Right forelimb (tissue), 1 donor: ENCODE measurements around the gene SLC51A.
"Not testable (repeated sequence)": the region's sequence is repeated elsewhere in the genome, so short reads cannot be mapped to it uniquely, and the experiment has no call there.

Experiments
- DNase-seq: peaks from one replicate; pipeline ENCODE4 v3.0.0-alpha.2; 2018

Gene SLC51A

DNA sequence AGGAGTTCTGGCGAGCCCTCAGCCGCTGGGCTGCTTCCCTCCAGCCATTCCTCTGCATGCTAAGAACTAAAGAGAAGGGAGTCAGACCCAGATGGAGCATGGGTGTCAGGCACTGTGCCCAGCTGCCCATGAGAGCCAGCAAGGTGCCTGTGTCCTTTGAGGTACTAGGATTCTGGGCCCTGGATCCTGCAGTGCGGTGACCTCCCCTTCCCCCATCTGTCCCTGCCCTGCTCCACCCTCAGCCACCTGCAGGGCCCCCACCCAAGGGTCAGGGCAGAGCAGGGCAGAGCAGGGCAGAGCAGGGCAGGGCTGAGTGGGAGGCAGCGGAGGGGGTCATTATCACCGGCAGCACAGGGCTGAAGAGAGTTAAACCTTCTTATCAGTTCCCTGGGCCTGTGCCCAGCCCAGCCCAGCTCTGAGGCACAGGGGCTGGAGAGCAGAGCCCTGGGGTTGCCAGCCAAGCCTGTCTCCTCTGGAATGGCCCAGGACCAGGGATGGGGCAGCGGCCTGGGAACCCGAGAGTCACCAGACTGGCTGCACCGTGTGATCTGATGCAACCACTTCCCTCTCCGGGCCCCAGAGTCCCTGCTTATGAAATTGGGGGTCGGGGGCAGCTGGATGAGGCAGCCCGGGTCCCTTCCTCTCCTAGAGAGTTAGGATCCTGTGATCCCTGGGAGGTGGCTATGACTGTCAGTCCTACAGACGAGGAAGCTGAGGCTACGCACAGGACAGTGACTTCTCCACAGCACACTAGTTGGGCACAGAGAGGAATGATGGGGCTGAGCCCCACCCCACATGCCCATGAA, 22.4 kb upstream of the SLC51A start:
- DNase-seq, result no peak

DNA sequence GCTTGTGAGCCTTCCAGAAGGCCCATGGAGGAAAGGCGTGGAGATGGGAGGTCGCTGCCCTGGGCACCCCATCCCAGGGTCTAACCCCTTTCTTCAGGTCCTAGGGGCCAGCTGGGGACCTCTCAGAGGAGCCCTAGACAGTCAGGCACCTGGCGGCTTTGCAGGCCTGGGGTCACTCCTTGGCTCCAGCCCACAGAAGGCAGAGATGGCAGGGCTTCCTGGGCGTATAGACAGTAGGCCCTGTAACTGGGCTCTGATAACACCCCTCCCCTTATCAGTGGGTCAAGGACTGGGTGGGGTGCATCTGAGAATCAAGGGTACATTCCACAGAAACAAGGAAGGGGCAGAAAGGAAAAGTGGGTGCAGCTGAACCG, 21.8 kb upstream of the SLC51A start:
- no peak for DNase-seq

DNA sequence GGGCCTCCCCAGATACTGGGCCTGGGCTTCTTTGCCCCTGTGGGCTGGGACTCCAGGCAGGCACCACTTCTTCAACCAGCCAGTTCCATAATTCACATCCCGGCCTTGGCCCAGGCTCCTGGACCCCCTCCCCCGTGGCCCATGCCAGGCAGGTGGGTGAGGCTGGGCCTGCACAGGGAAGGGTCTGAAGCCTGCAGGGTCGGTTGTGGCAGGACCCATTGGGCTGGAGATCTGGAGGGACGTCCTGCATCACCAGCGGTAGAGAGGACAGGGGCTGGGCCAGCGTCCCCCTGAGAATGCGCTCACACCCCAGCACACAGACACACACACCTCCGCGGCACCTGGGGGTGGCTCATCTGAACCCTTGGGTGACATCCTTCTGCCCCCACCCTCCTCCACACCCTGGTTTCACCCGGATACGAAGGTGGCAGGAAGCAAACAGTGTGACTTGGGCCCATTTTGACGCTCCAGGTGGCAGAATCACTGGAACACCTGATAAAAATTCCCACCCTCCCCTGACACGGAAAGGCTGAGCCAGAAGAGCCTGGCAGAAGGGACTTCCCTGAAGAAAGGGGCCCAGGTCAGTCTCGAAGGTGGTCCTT, 20.6 kb upstream of the SLC51A start:
- DNase-seq, result no peak

DNA sequence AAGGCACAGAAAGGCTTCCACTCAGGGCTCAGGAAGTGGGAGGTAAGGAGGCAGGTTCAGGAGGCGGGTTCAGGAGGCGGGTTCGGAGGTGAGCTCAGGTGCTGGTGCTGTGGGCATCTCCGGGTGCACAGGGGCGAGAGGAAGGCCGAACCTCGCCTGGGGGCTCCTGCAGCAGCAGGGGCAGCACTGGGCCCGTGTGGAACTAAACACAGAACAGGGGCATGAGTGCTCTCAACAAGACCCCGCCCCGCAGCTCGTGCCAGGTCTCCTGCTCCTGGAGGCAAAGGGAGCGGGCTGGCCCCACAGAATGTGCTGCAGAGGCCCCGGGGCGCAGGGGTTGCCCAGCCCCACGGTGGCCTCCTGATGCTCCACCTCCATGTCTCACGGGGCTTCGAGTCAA, 18.8 kb upstream of the SLC51A start:
- DNase-seq, result no peak

DNA sequence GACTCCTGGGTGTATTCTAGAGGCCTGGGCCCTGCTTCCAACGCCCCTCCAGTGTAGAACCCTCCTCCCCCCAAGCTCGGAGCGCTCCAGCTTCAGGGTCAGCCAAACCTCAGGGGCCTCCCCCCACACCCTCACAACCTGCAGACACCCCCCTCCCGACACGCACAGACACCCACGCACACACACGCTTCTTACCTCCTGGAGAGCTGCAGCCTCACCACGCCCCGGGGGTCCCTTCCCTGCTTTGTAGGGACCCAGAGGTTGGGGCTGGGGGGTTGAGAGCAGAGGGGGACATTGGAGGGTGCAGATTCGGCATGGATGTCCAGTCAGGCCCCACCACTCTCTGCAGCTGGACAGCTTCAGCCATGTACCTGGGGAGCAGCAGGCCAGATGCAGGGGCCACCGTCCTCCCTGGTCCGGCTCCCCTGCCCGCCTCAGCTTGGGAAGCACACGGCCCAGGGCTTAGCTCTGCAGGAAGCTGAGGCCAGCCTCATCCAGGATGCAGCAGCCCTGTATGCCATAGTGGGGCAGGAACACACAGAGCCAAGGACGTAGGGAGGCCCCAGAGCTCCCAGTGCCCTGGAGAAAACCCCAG, 18.2 kb upstream of the SLC51A start:
- DNase-seq, result no peak

DNA sequence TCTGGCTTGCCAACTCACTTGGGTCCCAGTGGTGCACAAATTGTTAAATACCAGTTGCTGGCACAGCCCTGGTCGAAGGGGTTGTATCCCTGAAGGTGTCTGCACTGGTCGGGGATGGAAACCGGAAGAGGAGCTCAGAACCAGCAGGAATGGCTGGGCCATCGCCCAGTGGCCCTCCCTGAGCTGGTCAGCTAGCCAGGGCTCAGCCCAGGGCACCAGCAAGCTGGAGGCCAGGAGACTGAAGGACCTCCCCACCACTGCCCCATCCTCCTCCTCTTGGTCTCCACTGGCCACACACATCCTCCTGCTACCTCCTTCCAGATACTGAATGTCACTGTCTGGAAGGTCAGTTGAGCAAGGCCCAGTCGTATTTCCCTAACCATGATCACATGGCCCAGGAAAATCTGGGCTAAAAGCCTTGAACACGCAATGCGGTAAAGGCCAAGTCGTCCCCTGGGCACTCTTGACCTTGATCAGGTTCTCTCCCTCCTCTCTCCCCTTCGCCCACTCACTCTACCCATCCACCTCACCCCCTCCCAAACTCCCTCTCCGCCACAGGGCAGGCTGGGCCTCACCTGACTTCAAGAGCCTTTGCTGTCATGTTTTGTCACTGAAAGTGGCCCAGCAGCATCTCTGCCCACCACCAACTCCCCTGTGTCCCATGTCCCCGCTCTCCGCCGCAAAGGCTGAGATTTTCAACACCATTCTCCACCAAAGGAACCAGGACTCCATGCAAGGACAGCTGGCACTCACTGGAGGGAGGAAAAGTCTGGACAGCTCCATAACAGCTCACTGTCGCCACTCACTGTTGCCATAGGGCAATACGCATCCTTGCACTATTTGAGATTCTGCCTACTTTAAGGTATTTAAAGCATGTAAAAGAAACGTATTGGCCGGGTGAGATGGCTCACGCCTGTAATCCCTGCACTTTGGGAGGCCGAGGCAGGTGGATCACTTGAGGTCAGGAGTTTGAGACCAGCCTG, 17.3 kb upstream of the SLC51A start:
- no peak for DNase-seq

DNA sequence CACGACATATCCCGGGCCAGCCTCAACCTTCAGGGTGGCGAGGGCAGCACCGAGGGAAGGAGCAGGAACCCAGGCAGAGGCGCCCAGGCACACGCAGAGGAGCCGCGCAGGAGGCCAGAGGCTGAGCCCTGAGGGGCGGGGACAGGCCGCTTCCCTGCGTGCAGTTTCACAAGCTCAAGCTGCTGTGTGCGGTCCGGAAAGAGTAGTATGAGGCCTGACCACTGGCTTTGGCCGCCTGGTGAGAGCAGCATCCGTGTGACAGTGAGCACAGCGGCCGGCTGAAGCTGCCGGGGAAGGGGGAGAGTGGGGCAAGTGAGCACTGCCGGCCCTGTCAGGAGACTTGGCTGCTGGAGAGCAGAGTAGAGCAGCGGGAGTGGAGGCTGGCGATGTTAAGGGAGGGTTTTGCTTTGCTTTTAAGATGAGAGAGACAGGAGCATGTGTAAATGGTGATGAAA, 13.8 kb upstream of the SLC51A start:
- DNase-seq, result no peak

DNA sequence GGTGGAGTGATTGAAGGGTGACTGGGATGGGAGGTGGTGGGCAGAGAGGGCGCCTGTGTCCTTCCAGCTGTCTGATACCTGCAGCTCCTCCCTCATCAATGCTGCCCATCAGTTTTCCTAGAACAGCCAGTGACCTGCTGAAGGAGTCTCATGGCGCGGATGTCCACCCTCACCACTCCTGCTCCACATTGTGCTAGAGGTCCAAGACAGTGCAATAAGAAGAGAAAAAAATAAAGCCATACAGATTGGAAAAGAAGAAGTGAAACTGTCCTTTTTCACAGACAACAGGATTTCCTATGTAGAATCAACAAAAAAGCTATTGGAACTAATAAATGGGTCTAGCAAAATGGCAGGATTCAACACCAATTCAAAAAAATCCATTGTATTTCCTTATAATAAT, 12.5 kb upstream of the SLC51A start:
- DNase-seq, result no peak

DNA sequence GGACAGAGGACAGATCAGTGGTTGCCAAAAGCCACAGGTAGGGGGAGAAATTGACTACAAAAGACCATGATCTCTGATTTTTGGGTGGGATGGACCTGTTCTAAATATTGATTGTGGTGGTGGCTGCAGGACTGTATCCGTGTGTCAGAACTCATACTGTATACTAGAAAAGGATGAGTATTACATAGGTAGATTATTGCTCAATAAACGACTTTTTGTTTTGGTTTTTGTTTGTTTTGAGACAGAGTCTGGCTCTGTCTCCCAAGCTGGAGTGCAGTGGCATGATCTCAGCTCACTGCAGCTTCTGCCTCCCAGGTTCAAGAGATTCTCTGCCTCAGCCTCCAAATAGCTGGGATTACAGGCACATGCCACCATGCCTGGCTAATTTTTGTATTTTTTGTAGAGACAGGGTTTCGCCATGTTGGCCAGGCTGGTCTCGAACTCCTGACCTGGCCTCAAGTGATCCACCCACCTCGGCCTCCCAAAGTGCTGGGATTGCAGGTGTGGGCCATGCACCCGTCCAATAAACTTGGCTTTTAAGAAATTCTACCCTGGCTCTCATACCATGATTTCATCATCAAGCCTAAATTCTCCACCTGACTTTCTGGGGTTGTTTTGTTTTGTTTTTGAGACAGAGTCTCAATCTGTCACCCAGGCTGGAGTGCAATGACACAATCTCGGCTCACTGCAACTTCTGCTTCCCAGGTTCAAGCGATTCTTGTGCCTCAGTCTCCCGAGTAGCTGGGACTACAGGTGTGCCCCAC, 10.7 kb upstream of the SLC51A start:
- DNase-seq, result not testable (repeated sequence)

DNA sequence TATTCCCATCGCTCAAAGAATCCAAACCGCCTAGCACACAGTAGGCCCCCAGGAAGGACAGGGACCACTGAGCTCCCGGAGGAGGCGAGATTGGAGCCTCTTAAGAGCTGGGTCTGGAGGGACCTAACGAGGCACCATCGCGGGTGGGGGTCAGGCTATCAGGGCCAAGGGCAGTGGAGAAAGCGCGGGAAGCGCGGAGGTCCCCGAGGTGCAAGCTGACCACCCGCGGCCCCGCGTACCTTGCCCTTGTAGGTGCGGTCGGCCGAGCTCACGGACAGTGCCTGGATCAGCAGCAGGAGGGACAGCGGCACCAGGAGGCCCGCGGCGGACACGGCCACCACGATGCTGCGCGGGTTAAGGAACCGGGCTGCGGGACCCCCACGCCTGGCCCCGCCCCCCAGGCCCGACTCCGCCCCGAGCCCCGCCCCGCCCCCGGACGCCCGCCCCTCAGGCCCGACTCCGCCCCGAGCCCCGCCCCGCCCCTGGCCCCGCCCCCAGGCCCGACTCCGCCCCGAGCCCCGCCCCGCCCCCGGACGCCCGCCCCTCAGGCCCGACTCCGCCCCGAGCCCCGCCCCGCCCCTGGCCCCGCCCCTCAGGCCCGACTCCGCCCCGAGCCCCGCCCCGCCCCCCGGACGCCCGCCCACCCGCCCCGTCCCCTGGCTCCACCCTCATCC, 9.0 kb upstream of the SLC51A start:
- no peak for DNase-seq

DNA sequence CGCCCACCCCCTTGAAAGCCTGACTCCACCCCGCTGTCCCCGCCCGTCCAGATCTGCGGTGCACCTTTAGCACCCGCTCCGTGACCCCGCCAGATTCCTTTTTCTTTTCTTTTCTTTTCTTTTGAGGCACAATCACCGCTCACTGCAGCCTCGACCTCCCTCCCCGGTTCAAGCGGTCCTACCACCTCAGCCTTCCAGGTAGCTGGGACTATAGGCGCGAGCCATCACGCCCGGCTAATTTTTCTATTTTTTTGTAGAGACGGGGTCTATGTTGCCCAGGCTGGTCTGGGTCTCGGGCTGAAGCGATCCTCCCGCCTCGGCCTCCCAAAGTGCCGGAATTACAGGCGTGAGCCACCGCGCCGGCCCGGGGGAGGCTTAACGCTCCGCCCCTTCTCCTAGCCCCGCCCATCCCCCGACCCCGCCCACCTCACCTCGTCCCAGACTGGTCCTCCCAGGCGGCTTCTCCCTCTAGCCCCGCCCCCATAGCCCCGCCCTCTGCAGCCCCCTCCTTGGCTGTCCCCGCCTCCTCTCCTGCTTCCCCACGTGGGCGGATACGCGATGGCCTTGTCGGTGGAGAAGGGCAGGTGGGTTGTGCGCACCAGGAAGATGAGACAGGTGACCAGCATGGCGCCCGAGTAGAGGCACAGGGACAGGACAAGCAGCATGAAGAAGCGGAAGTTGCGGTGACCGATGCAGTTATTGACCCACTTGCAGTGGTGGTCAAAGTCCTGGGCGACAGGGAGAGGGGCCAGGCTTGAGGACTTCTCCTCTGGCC, 8.3 kb upstream of the SLC51A start:
- DNase-seq, result no peak

DNA sequence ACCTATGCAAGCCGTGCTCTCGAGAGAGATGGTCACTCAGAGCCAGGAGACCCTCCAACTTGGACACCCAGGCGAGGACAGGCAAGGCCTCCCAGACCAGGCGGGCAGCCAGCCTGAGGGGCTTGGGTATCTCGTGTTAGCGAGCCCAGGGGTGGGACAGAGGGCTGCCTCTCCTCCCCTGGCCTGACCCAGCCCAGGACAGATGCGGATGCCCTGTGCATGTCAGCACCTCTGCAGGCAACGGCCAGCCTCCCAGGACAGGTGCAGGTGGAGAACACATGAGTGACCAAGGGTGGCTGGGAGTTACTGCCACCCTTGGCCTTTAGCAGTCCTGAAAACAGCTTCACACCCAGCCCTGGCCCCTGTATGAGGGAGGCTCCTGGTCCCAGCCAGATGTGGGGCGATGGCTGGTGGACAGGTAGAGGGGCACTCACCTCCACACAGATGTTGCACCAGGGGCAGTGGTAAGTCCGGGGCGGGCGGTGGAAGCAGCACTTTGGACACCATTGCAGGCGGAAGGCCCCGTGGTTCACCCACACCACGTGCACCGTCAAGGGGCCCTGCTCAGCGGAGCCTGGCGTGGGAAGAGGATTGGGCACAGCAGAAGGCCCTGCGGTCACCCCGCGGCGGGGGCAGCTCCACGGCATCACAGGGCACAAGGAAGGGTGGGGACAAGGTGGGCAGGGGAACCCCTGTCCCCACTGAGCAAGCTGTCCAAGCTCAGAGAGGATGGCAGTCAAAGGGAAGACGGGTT, 7.2 kb upstream of the SLC51A start:
- DNase-seq, result no peak

DNA sequence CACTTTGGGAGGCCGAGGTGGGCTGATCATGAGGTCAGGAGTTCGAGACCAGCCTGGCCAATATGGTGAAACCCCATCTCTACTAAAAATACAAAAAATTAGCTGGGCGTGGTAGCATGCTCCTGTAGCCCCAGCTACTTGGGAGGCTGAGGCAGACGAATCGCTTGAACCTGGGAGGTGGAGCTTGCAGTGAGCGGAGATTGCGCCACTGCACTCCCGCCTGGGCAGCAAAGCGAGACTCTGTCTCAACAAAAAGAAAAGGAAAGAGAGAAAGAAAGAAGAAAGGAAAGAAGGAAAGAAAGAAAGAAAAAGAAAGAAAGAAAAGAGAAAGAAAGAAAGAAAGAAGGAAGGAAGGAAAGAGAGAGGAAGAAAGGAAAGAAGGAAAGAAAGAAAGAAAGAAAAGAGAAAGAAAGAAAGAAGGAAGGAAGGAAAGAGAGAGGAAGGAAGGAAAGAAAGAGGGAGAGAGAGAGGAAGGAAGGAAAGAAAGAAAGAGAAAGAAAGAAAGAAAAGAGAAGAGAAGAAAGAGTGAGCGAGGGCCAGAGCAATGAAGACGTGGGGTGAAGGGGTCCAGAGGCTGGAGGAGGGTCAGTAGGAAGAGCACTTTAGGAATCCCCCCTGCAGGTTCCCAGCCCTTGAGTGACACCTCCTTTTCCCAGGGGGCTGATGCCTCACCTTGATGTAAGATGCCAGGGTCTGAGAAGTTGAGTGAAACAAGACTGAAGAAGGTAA, 6.2 kb upstream of the SLC51A start:
- not testable (repeated sequence) for DNase-seq

DNA sequence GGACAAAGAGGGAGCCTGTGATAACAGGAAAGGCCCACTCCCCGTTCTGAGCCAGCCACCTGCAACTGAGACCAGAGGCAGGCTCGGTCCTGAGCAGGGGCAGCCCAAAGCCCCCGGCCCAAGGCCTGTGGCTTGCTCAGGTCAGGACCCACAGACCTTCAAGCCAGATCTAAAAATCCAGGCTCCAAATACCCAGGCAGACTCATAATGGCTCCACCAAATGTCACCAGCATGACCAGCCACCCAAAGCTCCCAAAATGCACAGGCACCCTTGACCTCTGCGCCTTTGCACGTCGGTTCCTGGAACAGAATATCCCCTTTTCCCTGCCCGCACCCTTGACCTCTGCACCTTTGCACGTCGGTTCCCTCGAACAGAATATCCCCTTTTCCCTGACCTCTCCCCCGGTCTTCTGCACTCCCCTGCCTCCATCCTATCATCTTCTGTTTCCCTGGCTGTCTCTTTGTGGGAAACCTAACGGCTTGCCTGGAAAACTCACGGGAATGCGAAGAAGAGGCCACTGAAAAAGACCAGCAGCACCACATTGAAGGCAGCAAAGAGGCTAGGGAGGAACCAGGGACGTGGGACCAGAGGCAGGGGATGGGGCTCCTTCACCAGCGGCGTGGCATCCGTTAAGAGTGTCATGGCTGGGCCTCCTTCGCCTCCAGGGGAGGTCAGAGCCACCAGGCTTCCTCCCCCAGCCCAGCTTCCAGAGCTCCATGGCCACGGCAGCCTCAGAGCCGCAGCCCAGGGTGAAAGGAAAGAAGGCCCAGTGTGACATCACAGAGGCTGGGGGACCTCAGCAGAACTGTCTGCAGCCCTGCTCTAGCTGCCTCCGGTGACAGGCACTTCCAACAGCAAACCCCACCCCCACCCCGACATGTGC, 5.4 kb upstream of the SLC51A start, which contains the start of gene ZDHHC19:
Gene ZDHHC19, minus strand, starts transcription at position 728 of the 884 bp plus-strand sequence. Its CDS starts 85 bp downstream, at position 643.
- no peak for DNase-seq

DNA sequence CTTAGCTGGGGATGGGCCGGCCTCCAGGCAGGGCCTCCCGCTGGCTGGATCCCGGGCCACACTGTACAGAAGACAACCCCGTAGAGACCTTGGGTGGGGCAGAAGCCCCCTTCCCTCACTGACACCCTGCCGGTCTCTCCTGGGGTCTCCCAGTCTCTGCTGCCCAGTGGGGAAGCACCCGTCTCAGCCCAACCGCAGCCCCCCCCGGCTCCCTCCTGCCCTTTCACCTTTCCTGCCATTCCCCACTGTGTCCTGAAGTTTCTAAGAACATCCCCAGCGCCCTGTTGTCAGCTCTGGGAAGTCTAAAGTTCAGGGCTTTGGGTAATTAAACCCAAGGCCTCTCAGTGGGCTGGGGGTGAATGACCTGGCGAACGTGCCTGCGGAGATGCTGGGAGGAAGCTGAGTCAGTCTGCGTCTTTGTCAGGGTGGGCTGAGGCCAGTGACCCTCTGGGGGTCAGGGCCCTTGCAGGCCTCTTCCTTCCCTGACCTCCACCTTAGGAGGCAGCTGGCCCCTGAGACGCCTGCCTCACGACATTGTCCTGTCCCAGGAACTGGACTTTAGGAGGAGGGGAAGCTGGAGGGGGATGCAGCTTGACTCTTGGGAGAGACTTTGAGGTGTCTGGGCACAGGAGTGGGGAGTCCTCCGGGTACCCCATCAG, 1.4 kb upstream of the SLC51A start:
- DNase-seq, result no peak

DNA sequence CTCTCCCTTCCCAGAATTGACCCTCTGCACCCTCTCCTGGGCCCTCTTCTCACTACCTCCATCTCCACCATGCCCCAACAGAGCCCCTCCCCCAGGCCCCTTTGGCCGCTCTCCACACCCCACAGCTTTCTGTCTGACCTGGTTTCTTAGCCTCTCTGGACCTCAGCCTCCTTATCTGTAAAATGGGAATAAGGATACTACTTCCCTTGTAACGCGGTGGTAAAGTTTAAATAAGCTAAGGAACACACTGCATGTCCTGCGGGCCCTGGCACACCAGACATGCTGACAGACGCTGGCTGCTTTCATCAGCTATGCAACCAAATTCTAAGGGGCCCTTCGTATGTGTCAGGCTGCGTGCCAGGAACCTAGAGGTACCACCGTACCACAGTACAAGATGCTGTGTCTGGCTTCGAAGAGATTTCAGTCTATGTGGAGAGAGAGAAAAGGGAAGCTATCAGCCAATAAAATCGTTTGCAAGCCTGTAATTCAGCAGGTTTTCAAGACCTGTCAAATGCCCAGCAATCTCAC, 777 bp upstream of the SLC51A start:
- DNase-seq, result no peak

DNA sequence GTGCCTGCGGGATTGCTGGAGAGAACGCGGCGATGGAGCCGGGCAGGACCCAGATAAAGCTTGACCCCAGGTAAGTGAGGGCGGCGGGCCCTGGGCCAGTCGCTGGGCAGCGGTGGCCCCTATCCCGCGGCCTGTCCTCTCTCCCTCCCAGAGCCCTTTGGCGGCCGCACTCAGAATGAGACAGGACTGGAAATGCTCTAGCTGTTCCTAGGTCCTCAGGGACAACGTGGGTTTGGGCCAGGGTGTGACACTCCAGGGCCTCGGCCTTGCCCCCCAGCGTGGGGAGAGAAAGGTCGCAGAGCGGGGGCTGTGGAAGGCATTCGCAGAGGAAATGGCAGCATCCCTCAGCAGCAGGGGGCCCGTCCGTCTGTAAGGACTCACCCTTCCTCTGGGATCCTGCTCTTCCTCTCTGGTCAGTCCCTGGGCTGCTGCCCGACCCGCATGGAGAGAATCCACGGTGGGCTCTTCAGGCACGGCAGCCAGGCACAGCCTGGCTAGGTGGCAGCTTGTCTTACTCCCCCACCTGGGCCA, 412 bp downstream of the SLC51A start:
- DNase-seq, result no peak
